Activated CD4-positive, alpha-beta T cell treated with anti-CD3 and anti-CD28 coated beads, Interleukin-2, amount 10 ng/mL, durations not matched to agents 7 days and 5 days (primary cell): ENCODE data around the gene SPNS2. TPM values are rescaled to one million over a fixed set of nuclear protein-coding genes. Genes with fewer than 3 reads are reported as not detected.

Source experiments
- CTCF ChIA-PET: fragments of 350-600 bp; sonication (Branson Sonifier 250); formaldehyde crosslinking; loops from one replicate; lab custom pipeline; 2021; ENCODE audit warnings: antibody characterized with exemption; lab: Charles Lee
- POLR2A ChIA-PET: fragments of 350-600 bp; sonication (Branson Sonifier 250); formaldehyde crosslinking; loops from one replicate; lab custom pipeline; 2021; ENCODE audit warnings: antibody characterized with exemption; lab: Charles Lee
- DNase-seq: peaks from one replicate; pipeline ENCODE4 v3.0.0-alpha.2; 2020
- H3K27ac Mint-ChIP-seq: one replicate; pipeline ENCODE4 v1.8.0; 2021; ENCODE audit warnings: mild to moderate bottlenecking, moderate library complexity, mixed read lengths
- H3K27me3 Mint-ChIP-seq: one replicate; pipeline ENCODE4 v1.8.0; 2021; ENCODE audit warnings: mixed read lengths
- H3K36me3 Mint-ChIP-seq: one replicate; pipeline ENCODE4 v1.8.0; 2021; ENCODE audit warnings: low read depth, mixed read lengths
- H3K4me1 Mint-ChIP-seq: one replicate; pipeline ENCODE4 v1.8.0; 2021; ENCODE audit warnings: mixed read lengths
- H3K4me3 Mint-ChIP-seq: one replicate; pipeline ENCODE4 v1.8.0; 2021; ENCODE audit warnings: mild to moderate bottlenecking, moderate library complexity, mixed read lengths
- H3K9me3 Mint-ChIP-seq: one replicate; pipeline ENCODE4 v1.8.0; 2021; ENCODE audit warnings: mixed read lengths
- total RNA-seq, 2 experiments: library from RNA; stranded (reverse); gene quantifications; one replicate each; pipeline ENCODE4 v1.2.3, GENCODE V29; 2021

SPNS2 gene
- total RNA-seq, 2 experiments from 2014 or later = 0.25 to 0.29 TPM

GRCh38 chr17:4520894-4521600, 22.4 kb downstream of the SPNS2 start:
- ChIA-PET CTCF (interaction anchor here (1.0 kb wide), 1 partner anchor 12 kb away, joined by 3 read pairs; no protein-coding TSS in a partner anchor), POLR2A (no interaction called here)
- H3K4me1 Mint-ChIP-seq = peaks cover 4% of the 10 kb centered on the region
- no peaks in the 10 kb centered on the region for H3K9me3 Mint-ChIP-seq
- no peaks in the 10 kb centered on the region for H3K27me3 Mint-ChIP-seq
- no peak for DNase-seq
- H3K36me3 Mint-ChIP-seq = no peaks in the 10 kb centered on the region
- H3K27ac Mint-ChIP-seq = no peak overlapping the region
- no peak overlapping the region for H3K4me3 Mint-ChIP-seq

- no peak for DNase-seq
- no peaks in the 10 kb centered on the region for H3K9me3 Mint-ChIP-seq
- ChIA-PET POLR2A (no interaction called here), CTCF (no interaction called here)
- no peaks in the 10 kb centered on the region for H3K36me3 Mint-ChIP-seq
- H3K4me1 Mint-ChIP-seq = peaks cover 4% of the 10 kb centered on the region
- no peak overlapping the region for H3K27ac Mint-ChIP-seq
- peaks cover 7% of the 10 kb centered on the region for H3K27me3 Mint-ChIP-seq
- H3K4me3 Mint-ChIP-seq = no peak overlapping the region
Observed at GRCh38 chr17:4522661-4523060, 24.0 kb downstream of the SPNS2 start.

DNA sequence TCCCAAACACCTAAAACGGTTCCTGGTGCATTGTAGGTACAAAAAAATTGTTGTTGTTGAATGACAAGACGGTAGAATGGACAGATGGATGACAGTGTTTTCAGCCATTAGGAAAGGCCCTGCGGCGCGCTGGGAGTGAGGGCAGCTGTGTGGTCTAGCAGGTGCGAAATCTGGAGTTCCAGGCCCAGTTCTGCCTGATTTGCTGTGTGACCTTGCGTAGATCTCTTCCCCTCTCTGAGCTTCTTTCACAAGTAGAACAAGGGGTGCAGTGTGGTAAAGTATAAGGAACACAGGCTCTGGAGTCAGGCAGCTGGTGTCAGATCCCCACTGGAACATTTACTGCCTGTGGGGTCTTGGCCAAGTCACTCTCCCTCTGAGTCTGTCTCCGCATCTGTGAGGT, 25.3 kb downstream of the SPNS2 start:
- H3K9me3 Mint-ChIP-seq = no peaks in the 10 kb centered on the region
- no peak overlapping the region for H3K27ac Mint-ChIP-seq
- CTCF ChIA-PET = interaction anchor here (1.2 to 1.9 kb wide), 4 partner anchors 14 to 72 kb away, joined by 3 to 6 read pairs (median 4); no protein-coding TSS in a partner anchor
- H3K36me3 Mint-ChIP-seq = no peaks in the 10 kb centered on the region
- H3K4me3 Mint-ChIP-seq = no peak overlapping the region
- no peaks in the 10 kb centered on the region for H3K4me1 Mint-ChIP-seq
- peaks cover 9% of the 10 kb centered on the region for H3K27me3 Mint-ChIP-seq
- POLR2A ChIA-PET = interaction anchor here (0.5 kb wide), 1 partner anchor 247 kb away, joined by 3 read pairs; no protein-coding TSS in a partner anchor
- DNase-seq = no peak

- no peak for DNase-seq
- H3K4me3 Mint-ChIP-seq = no peak overlapping the region
- no peaks in the 10 kb centered on the region for H3K4me1 Mint-ChIP-seq
- no peak overlapping the region for H3K27ac Mint-ChIP-seq
- peaks cover 9% of the 10 kb centered on the region for H3K27me3 Mint-ChIP-seq
- no peaks in the 10 kb centered on the region for H3K9me3 Mint-ChIP-seq
- H3K36me3 Mint-ChIP-seq = no peaks in the 10 kb centered on the region
- ChIA-PET POLR2A (no interaction called here), CTCF (interaction anchor here (1.9 kb wide), 1 partner anchor 42 kb away, joined by 5 read pairs; no protein-coding TSS in a partner anchor)
Observed at GRCh38 chr17:4525691-4526397, 27.2 kb downstream of the SPNS2 start.

DNA sequence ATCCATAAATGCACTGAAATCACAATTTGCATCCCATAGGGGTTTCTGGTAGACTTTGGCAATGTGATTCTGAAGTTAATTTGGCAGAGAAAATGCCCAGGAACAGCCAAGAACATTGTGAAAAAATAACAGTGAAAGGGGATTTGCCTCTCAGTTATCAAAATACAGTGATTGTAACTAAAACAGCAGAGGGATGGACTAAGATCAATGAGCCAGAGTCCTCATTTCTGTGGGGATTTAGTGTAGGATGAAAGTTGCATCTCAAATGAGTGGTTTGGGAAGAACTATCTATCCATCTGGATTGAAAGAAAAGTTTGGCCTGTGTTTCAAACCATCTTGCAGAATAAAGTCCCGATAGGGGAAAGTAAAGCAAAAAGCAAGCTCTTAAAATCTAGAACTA, 28.5 kb downstream of the SPNS2 start:
- no peak overlapping the region for H3K4me3 Mint-ChIP-seq
- CTCF ChIA-PET = no interaction called here
- DNase-seq = no peak
- no peak overlapping the region for H3K27ac Mint-ChIP-seq
- H3K4me1 Mint-ChIP-seq = no peaks in the 10 kb centered on the region
- H3K27me3 Mint-ChIP-seq = peaks cover 12% of the 10 kb centered on the region
- H3K36me3 Mint-ChIP-seq = no peaks in the 10 kb centered on the region
- no peaks in the 10 kb centered on the region for H3K9me3 Mint-ChIP-seq
- POLR2A ChIA-PET = no interaction called here

DNA sequence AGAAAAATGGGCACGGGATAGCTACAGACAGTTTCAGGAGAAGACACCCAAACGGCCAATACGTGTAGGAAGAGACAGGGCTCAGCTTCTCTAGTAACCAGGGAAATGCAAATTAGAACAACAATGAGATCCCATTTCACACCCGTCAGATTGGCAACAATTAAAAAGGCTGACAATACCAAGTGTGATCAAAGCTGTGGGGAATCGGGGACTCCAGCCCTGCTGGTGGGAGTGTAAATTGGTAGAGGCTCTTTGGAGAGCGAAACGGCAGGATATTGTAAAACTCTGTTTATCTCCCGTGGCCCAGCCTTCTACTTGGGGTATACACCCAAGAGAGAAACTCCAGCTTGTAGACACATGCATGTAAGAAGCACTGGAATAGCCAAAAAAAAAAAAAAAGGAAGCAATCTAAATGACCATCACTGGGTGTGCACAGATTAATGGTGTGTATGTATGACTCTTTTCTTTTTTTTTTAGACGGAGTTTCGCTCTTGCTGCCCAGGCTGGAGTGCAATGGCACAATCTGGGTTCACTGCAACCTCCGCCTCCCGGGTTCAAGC, 29.0 kb downstream of the SPNS2 start:
- CTCF ChIA-PET = no interaction called here
- no peaks in the 10 kb centered on the region for H3K9me3 Mint-ChIP-seq
- H3K36me3 Mint-ChIP-seq = no peaks in the 10 kb centered on the region
- POLR2A ChIA-PET = no interaction called here
- no peak for DNase-seq
- no peak overlapping the region for H3K27ac Mint-ChIP-seq
- peaks cover 13% of the 10 kb centered on the region for H3K27me3 Mint-ChIP-seq
- no peak overlapping the region for H3K4me3 Mint-ChIP-seq
- no peaks in the 10 kb centered on the region for H3K4me1 Mint-ChIP-seq

DNA sequence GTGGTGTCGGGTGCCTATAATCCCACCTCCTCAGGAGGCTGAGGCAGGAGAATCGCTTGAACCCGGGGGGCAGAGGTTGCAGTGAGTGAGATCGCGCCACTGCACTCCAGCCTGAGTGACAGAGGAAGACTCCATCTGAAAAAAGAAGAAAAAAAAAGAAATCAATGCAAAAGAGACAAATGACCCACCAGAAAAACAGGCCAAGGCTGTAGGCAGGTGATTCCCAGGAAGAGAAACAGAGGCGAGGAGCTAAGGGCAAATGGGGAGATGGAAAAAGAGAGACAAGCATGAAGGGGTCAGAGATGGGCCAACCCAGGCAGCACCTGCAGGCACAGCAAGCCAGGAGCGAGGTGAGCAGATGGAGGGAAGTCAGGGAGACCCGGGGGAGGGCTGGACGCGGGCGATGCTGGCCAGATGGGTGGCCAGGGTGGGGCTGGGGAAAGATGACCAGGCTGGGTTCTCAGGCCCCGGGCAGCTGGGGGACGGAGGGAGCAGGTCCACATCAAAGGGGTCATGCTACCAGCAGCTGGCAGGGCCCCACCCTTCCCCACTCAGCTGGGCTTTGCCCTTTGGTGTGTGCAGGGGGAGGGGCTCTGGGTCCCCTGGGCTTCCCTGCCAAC, 31.0 kb downstream of the SPNS2 start:
- no peak overlapping the region for H3K4me3 Mint-ChIP-seq
- no peaks in the 10 kb centered on the region for H3K9me3 Mint-ChIP-seq
- H3K27me3 Mint-ChIP-seq = peaks cover 13% of the 10 kb centered on the region
- ChIA-PET POLR2A (interaction anchor here (0.6 kb wide), 1 partner anchor 260 kb away, joined by 6 read pairs; no protein-coding TSS in a partner anchor), CTCF (interaction anchor here (1.8 kb wide), 1 partner anchor 8 kb away, joined by 5 read pairs; no protein-coding TSS in a partner anchor)
- DNase-seq = no peak
- peaks cover 8% of the 10 kb centered on the region for H3K4me1 Mint-ChIP-seq
- H3K36me3 Mint-ChIP-seq = no peaks in the 10 kb centered on the region
- no peak overlapping the region for H3K27ac Mint-ChIP-seq

DNA sequence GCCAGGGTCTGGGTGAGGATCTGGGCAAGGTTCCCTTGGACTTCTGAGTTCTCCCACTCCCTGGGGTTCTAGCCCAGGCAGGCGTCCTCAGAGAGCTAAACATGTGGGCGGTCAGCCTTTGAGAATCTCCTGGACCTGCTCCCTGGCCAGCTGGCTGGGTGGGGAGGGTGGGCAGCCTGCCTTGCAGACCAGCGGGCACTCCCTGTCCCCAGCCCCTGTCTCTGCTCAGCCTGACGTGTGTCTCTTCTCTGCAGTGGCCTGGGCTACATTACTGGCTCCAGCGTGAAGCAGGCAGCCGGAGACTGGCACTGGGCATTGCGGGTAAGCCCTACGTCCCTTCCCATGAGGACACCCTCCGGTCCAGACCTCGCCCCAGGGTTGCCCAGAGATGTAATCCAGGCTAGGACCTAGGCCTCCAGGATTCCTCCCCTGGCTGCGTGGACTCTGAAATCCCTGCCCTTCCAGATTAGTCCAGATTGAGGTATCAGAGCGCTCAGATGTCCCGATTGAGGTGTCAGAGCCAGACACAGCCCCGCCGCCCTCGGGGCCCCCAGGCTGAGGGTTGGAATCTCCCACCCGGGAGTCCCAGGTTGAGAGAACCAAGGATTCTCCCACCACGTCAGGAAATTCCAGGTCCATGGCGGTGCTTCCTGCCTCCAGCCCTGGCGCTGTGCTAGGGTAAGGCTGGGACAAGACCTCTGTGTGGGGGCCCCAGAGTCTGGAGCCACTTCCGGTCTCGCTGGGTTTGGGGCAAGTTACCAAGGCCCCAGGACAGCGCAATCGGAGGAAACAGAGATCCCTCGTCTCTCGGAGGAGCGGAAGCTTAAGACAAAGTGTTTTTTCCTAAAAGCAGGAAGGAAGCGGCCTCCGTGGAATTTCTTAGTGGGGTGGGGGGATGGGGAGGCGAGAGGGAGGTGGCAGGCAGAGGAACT, 32.4 kb downstream of the SPNS2 start:
- POLR2A ChIA-PET = no interaction called here
- no peaks in the 10 kb centered on the region for H3K36me3 Mint-ChIP-seq
- H3K4me1 Mint-ChIP-seq = peaks cover 8% of the 10 kb centered on the region
- no peak for DNase-seq
- H3K27ac Mint-ChIP-seq = no peak overlapping the region
- peaks cover 13% of the 10 kb centered on the region for H3K27me3 Mint-ChIP-seq
- no peak overlapping the region for H3K4me3 Mint-ChIP-seq
- CTCF ChIA-PET = no interaction called here
- no peaks in the 10 kb centered on the region for H3K9me3 Mint-ChIP-seq

DNA sequence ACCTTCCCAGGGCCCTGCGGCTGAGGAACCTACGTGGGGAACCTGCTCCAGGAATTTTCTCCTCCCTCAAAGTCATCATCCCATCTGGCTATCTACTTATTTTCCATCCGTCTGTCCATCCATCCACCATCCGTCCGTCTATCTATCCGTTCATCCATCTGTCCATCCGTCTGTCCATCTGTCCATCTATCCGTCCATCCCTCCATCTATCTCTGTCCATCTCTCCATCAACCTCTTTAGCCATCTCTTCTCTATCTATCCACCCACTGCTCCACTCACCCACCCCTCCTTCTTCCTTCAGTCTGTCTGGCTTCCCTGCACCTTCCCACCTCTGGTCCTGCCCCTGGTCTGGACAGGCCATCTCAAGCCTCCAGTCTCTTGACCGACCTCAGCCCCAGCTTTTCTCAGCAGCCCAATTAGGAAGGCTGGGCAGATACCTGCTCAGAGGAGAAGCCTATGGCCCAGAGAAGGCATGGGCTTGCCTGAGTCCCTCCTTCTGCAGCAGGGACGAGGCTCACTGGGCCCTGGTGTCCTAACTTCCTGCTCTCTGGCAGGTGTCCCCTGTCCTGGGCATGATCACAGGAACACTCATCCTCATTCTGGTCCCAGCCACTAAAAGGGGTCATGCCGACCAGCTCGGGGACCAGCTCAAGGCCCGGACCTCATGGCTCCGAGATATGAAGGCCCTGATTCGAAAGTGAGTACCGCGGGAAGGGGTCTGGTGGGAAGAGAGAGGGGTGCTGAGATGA, 33.5 kb downstream of the SPNS2 start:
- DNase-seq = no peak
- peaks cover 9% of the 10 kb centered on the region for H3K27me3 Mint-ChIP-seq
- CTCF ChIA-PET = no interaction called here

GRCh38 chr17:4532860-4533522, 34.3 kb downstream of the SPNS2 start:
- CTCF ChIA-PET = interaction anchor here (0.6 kb wide), 1 partner anchor 81 kb away, joined by 3 read pairs; no protein-coding TSS in a partner anchor
- H3K9me3 Mint-ChIP-seq = no peaks in the 10 kb centered on the region
- peaks cover 6% of the 10 kb centered on the region for H3K27me3 Mint-ChIP-seq
- no peak for DNase-seq
- peak overlapping the region; percentile 13 for H3K27ac Mint-ChIP-seq
- POLR2A ChIA-PET = no interaction called here
- H3K4me3 Mint-ChIP-seq = no peak overlapping the region
- no peaks in the 10 kb centered on the region for H3K36me3 Mint-ChIP-seq
- H3K4me1 Mint-ChIP-seq = peaks cover 8% of the 10 kb centered on the region

More for the DNA sequence above, 33.5 kb downstream of the SPNS2 start:
- Mint-ChIP-seq H3K9me3 (no peaks in the 10 kb centered on the region), H3K4me3 (no peak overlapping the region), H3K36me3 (no peaks in the 10 kb centered on the region), H3K4me1 (peaks cover 8% of the 10 kb centered on the region), H3K27ac (peak overlapping the region; percentile 2)
- POLR2A ChIA-PET = no interaction called here
